Measurements from ENCODE around the gene SLC66A2. TPM values are rescaled to one million over a fixed set of nuclear protein-coding genes. Genes with fewer than 3 reads are reported as not detected.
"Not testable (repeated sequence)": the region's sequence is repeated elsewhere in the genome, so short reads cannot be mapped to it uniquely, and the experiment has no call there.

Gene SLC66A2
- total and polyA plus RNA-seq, 7 donors, result 27.3 to 59.4 (median 33.2) TPM

DNA sequence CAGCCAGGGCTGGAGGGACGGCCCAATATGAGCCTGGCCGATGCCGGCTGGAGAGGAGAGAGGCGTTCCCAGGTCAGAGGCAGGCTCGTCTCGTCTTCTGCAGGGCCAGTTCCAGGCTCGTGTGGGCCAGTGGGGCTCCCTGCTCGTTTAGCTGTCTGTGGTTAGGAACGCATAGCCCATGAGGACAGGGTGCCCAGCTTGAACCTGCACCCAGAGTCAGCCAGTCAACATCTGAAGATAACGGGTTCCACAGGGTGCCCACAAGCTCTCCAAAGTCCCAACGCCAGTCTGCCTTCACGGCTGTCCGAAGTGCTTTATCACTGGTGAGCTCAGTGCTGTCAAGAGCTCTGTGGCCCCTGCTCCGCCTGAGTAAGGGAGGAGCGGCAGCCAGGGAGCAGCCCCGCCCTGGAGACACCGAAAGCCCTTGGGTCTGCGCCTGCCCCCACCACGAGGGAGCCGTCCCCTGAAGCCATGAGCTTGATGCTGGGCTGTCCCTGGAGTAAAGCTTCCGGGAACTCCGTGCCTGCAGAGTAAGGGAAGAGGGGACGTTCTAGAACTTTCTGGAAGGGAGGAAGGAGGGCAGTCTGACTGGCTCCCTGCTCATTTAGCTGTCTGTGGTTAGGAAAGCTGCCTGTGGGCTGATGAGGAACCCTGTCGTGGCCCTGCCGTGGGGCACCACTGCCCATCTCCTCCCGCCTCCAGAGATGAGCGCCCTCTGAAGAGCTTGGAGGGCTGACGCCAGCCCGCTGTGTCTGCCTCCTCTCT lies 10.3 kb upstream of the SLC66A2 start:
- no peak for DNase-seq
- Histone ChIP-seq H3K27ac (no peak overlapping the region), H3K36me3 (no peaks in the 10 kb centered on the region), H3K27me3 (peaks cover 0 to 39% (median 3%) of the 10 kb centered on the region in 3 donors), H3K4me3 (no peak overlapping the region), H3K4me1 (peaks cover 0 to 19% (median 11%) of the 10 kb centered on the region in 4 donors), H3K9me3 (no peaks in the 10 kb centered on the region)
- intact Hi-C loops (cut with DNase I), result no loop called here
- 45 to 78% methylated on average over 29 of the region's 29 CpGs for WGBS, 2 donors
- TF ChIP-seq POLR2AphosphoS5 (IDR thresholded peaks at IDR 0.05), result no peak
- TF ChIP-seq, protein P1, sequence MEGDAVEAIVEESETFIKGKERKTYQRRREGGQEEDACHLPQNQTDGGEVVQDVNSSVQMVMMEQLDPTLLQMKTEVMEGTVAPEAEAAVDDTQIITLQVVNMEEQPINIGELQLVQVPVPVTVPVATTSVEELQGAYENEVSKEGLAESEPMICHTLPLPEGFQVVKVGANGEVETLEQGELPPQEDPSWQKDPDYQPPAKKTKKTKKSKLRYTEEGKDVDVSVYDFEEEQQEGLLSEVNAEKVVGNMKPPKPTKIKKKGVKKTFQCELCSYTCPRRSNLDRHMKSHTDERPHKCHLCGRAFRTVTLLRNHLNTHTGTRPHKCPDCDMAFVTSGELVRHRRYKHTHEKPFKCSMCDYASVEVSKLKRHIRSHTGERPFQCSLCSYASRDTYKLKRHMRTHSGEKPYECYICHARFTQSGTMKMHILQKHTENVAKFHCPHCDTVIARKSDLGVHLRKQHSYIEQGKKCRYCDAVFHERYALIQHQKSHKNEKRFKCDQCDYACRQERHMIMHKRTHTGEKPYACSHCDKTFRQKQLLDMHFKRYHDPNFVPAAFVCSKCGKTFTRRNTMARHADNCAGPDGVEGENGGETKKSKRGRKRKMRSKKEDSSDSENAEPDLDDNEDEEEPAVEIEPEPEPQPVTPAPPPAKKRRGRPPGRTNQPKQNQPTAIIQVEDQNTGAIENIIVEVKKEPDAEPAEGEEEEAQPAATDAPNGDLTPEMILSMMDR (IDR thresholded peaks at IDR 0.05), result no peak
- TF ChIP-seq POLR2A (IDR thresholded peaks at IDR 0.05), result no peak
- no peak for TF ChIP-seq EP300 (IDR thresholded peaks at IDR 0.05)

DNA sequence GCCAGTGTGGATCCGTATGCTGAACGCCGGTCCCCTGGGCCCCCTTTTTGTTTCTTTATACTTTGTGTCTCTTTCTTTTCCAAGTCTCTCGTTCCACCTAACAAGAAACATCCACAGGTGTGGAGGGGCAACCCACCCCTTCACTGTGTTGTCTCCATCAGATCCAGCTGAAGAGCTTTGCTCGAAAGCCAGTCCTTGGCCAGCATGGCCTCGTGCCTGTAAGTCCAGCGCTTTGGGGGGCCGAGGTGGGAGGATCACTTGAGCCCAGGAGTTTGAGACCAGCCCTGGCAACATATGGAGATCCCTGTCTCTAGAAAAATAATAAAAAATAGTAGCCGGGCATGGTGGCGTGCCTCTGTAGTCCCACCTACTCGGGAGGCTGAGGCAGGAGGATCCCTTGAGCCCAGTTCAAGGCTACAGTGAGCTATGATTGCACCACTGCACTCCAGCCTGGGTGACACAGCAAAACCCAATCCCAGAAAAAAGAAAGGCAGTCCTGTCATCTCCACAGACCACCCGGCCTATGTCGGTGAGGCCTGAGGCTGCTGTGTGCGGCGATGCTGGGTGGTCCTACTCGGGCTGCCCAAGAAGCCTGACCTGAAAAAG lies 9.6 kb upstream of the SLC66A2 start:
- peaks cover 0 to 19% (median 11%) of the 10 kb centered on the region in 4 donors for H3K4me1 ChIP-seq
- no peak for DNase-seq
- WGBS, 2 donors, result 74 to 91% methylated on average over 16 of the region's 16 CpGs

DNA sequence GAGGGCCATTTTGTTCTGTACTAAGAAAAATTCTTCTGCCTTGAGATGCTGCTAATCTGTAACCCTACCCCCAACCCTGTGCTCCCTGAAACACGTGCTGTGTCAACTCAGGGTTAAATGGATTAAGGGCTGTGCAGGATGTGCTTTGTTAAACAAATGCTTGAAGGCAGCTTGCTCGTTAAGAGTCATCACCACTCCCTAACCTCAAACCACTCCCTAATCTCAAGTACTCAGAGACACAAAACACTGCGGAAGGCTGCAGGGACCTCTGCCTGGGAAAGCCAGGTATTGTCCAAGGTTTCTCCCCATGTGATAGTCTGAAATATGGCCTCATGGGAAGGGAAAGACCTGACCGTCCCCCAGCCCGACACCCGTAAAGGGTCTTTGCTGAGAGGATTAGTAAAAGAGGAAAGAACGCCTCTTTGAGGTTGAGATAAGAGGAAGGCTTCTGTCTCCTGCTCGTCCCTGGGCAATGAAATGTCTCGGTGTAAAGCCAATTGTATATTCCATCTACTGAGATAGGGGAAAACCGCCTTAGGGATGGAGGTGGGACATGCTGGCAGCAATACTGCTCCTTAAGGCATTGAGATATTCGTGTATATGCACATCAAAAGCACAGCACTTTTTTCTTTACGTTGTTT lies 8.8 kb upstream of the SLC66A2 start:
- Histone ChIP-seq H3K4me1 (peaks cover 0 to 14% (median 8%) of the 10 kb centered on the region in 4 donors), H3K27me3 (peaks cover 0 to 39% (median 3%) of the 10 kb centered on the region in 3 donors)
- WGBS, 2 donors, result 5 to 16% methylated on average over 12 of the region's 12 CpGs
- DNase-seq; H3K27ac ChIP-seq; H3K9me3 ChIP-seq; H3K36me3 ChIP-seq; intact Hi-C loops (cut with DNase I); H3K4me3 ChIP-seq: not testable (repeated sequence)

More for the DNA sequence above, 9.6 kb upstream of the SLC66A2 start:
- no peaks in the 10 kb centered on the region for H3K36me3 ChIP-seq
- TF ChIP-seq EP300 (IDR thresholded peaks at IDR 0.05) (no peak), POLR2A (IDR thresholded peaks at IDR 0.05) (no peak), POLR2AphosphoS5 (IDR thresholded peaks at IDR 0.05) (no peak)
- TF ChIP-seq, protein P1 (IDR thresholded peaks at IDR 0.05), result no peak
- intact Hi-C loops (cut with DNase I), result no loop called here
- H3K27me3 ChIP-seq, result peaks cover 0 to 39% (median 3%) of the 10 kb centered on the region in 3 donors
- H3K9me3 ChIP-seq, result no peaks in the 10 kb centered on the region
- no peak overlapping the region for H3K27ac ChIP-seq
- H3K4me3 ChIP-seq, result no peak overlapping the region

DNA sequence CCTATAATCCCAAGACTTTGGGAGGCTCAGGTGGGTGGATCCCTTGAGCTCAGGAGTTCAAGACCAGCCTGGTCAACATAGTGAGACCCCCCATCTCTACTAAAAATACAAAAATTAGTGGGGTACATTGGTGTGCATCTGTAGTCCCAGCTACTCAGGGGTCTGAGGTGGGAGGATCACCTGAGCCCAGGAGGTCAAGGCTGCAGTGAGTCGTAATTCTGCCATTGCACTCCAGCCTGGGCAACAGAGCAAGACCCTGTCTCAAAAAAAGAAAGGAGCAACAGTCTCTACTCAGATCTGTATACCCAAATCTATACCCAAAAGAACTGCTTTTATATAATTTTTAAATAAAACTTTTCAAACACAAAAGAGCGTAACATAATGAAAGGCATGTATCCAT lies 7.5 kb upstream of the SLC66A2 start:
- WGBS, 2 donors, result 97 to 98% methylated on average over 2 of the region's 2 CpGs

More for the DNA sequence above, 7.5 kb upstream of the SLC66A2 start:
- no peaks in the 10 kb centered on the region for H3K9me3 ChIP-seq
- H3K4me3 ChIP-seq, result no peak overlapping the region
- peaks cover 0 to 39% (median 3%) of the 10 kb centered on the region in 3 donors for H3K27me3 ChIP-seq
- H3K36me3 ChIP-seq, result no peaks in the 10 kb centered on the region
- intact Hi-C loops (cut with DNase I), result no loop called here
- peaks cover 0 to 2% (median 1%) of the 10 kb centered on the region in 4 donors for H3K4me1 ChIP-seq
- no peak overlapping the region for H3K27ac ChIP-seq
- DNase-seq, result no peak
- TF ChIP-seq POLR2A (IDR thresholded peaks at IDR 0.05), result no peak
- TF ChIP-seq, protein P1 (IDR thresholded peaks at IDR 0.05), result no peak
- no peak for TF ChIP-seq POLR2AphosphoS5 (IDR thresholded peaks at IDR 0.05)
- no peak for TF ChIP-seq EP300 (IDR thresholded peaks at IDR 0.05)

Data from sigmoid colon (tissue), 7 donors.